Measurements from ENCODE around the gene ADARB1.

The ADARB1 gene

GRCh38 chr21:45098867-45099266 is 24.5 kb downstream of the ADARB1 start:
- Histone ChIP-seq H3K79me2 (ENCODE audit: insufficient read depth, low read length) (peaks cover 42% of the 10 kb centered on the region), H3K4me1 (ENCODE audit: insufficient read depth, low read length) (no peaks in the 10 kb centered on the region), H3K27me3 (ENCODE audit: insufficient read depth, low read length, poor library complexity) (no peaks in the 10 kb centered on the region), H3K4me3 (ENCODE audit: low read depth in 1 of 2, low read length in 2 of 2) (no peak overlapping the region), H4K20me1 (ENCODE audit: insufficient read depth, low read length) (peaks cover 57% of the 10 kb centered on the region), H3K36me3 (ENCODE audit: insufficient read depth, low read length) (no peaks in the 10 kb centered on the region), H3K27ac (ENCODE audit: low read length) (no peak overlapping the region), H2AFZ (ENCODE audit: low read depth, low read length) (no peak overlapping the region), H3K9me3 (ENCODE audit: insufficient read depth, low read length, severe bottlenecking) (no peaks in the 10 kb centered on the region), H3K9ac (ENCODE audit: low read depth, low read length) (no peak overlapping the region), H3K4me2 (ENCODE audit: insufficient read depth, low read length) (no peak overlapping the region)
- DNase-seq, result no peak
- ATAC-seq (ENCODE audit: insufficient read depth, low read depth), result peak; percentile 42; the same call in 1 of the 3 replicates
- TF ChIP-seq EZH2 (IDR thresholded peaks at IDR 0.05; ENCODE audit: borderline replicate concordance, low read depth, low read length, severe bottlenecking), result no peak
- peak; percentile 57 for TF ChIP-seq CTCF (IDR thresholded peaks at IDR 0.05; ENCODE audit: borderline replicate concordance, extremely low read depth, low read length, poor library complexity, severe bottlenecking)

DNA sequence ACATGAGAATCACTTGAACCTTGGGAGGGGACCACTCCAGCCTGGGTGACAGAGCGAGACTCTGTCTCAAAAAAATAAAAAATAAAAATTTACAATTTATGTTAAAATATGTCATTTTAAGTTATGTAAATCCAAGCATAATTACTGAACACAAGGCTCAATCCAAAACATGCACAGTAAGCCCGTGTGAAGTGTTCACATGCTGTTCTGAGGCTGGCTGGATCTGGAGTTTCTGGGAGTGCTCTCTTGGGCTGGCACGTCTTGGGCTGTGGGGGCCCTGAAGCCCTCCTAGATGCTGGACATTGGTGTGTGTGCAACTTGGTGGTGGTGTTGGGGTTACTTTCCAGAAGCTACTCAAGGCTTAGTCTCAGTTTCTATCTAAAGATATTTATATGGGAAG is 25.2 kb downstream of the ADARB1 start:
- H3K4me2 ChIP-seq (ENCODE audit: insufficient read depth, low read length), result no peak overlapping the region
- no peaks in the 10 kb centered on the region for H3K9me3 ChIP-seq (ENCODE audit: insufficient read depth, low read length, severe bottlenecking)
- H4K20me1 ChIP-seq (ENCODE audit: insufficient read depth, low read length), result peaks cover 62% of the 10 kb centered on the region
- no peak overlapping the region for H3K9ac ChIP-seq (ENCODE audit: low read depth, low read length)
- no peak overlapping the region for H3K27ac ChIP-seq (ENCODE audit: low read length)
- ATAC-seq (ENCODE audit: insufficient read depth, low read depth) (no peak), DNase-seq (no peak)
- no peak overlapping the region for H2AFZ ChIP-seq (ENCODE audit: low read depth, low read length)
- H3K79me2 ChIP-seq (ENCODE audit: insufficient read depth, low read length), result peaks cover 42% of the 10 kb centered on the region
- peaks cover 6% of the 10 kb centered on the region; the same call in 1 of the 2 replicates for H3K4me1 ChIP-seq (ENCODE audit: insufficient read depth, low read length)
- H3K36me3 ChIP-seq (ENCODE audit: insufficient read depth, low read length), result no peaks in the 10 kb centered on the region
- TF ChIP-seq EZH2 (IDR thresholded peaks at IDR 0.05; ENCODE audit: borderline replicate concordance, low read depth, low read length, severe bottlenecking) (no peak), CTCF (IDR thresholded peaks at IDR 0.05; ENCODE audit: borderline replicate concordance, extremely low read depth, low read length, poor library complexity, severe bottlenecking) (no peak)
- H3K4me3 ChIP-seq (ENCODE audit: low read depth in 1 of 2, low read length in 2 of 2), result no peak overlapping the region
- no peaks in the 10 kb centered on the region for H3K27me3 ChIP-seq (ENCODE audit: insufficient read depth, low read length, poor library complexity)

DNA sequence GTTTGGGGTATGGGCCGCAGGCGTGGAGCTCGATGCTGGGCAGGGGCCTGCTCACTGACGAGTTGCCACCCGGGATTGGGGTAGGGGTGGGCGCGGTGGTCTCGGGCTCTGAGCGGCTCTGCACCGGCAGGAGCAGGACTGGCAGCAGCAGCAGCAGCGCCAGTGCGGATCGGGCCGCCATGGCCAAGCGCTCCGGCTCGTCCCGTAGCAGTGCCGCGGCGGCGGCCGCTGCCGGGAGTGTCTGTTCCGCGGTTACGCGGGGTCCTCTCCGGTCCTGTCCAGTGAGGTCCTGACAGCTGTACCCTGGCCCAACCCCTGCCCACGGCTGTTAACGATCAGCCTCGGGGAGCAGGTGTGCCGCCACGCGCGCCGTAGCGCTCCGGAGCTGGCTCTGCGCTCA is 26.5 kb downstream of the ADARB1 start:
- Histone ChIP-seq H4K20me1 (ENCODE audit: insufficient read depth, low read length) (peaks cover 52% of the 10 kb centered on the region), H3K4me1 (ENCODE audit: insufficient read depth, low read length) (peaks cover 7% of the 10 kb centered on the region; the same call in 1 of the 2 replicates), H3K36me3 (ENCODE audit: insufficient read depth, low read length) (no peaks in the 10 kb centered on the region), H3K9ac (ENCODE audit: low read depth, low read length) (no peak overlapping the region), H3K27ac (ENCODE audit: low read length) (no peak overlapping the region), H3K4me2 (ENCODE audit: insufficient read depth, low read length) (no peak overlapping the region), H3K27me3 (ENCODE audit: insufficient read depth, low read length, poor library complexity) (no peaks in the 10 kb centered on the region), H3K79me2 (ENCODE audit: insufficient read depth, low read length) (peaks cover 36% of the 10 kb centered on the region), H3K4me3 (ENCODE audit: low read depth in 1 of 2, low read length in 2 of 2) (no peak overlapping the region), H3K9me3 (ENCODE audit: insufficient read depth, low read length, severe bottlenecking) (no peaks in the 10 kb centered on the region), H2AFZ (ENCODE audit: low read depth, low read length) (no peak overlapping the region)
- TF ChIP-seq EZH2 (IDR thresholded peaks at IDR 0.05; ENCODE audit: borderline replicate concordance, low read depth, low read length, severe bottlenecking) (no peak), CTCF (IDR thresholded peaks at IDR 0.05; ENCODE audit: borderline replicate concordance, extremely low read depth, low read length, poor library complexity, severe bottlenecking) (no peak)
- DNase-seq, result no peak
- ATAC-seq (ENCODE audit: insufficient read depth, low read depth), result no peak
